Hindlimb muscle (tissue), 1 donor: Measurements from ENCODE around the gene CNN3. TPM values are rescaled to one million over a fixed set of nuclear protein-coding genes. Genes with fewer than 3 reads are reported as not detected.

Experiments
- DNase-seq: peaks from one replicate; pipeline ENCODE4 v3.0.0-alpha.2; 2013
- polyA plus RNA-seq: library from polyadenylated mRNA; unstranded; fragments of 120-200 nt; gene quantifications from one replicate; pipeline ENCODE4 v1.2.1, GENCODE V29; 2013; ENCODE audit not compliant: insufficient read length

The CNN3 gene
- polyA plus RNA-seq: 353 TPM

DNA sequence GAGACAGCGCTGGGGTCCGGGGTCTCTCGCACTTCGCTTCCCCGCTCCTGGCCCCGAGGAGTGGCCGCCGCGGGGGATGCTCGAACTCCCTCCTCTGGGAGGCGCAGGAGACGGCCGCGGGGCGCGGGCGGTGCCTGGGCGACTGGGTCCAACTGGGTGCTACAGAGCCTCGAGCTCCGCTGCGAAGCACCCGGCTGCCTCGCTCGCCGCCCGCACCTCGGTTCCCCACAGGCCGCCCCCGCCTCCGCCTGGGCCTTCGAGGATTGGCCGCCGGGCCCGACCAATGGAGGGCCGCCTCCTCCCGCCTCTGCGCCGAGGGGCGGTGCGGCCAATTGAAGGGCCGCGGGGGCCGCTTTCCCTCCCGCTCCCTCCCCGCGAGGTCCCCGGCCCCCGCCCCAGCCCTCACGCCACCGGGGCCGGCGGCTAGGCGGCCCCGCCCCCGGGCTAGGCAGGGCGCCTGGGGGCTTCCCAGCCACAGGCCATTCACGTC lies at the start of gene CNN3:
CNN3 (minus strand) TSS at position 196 of the 490 bp plus-strand sequence. CDS start 216 bp downstream, outside the sequence.
- DNase-seq: peak; percentile 95

DNA sequence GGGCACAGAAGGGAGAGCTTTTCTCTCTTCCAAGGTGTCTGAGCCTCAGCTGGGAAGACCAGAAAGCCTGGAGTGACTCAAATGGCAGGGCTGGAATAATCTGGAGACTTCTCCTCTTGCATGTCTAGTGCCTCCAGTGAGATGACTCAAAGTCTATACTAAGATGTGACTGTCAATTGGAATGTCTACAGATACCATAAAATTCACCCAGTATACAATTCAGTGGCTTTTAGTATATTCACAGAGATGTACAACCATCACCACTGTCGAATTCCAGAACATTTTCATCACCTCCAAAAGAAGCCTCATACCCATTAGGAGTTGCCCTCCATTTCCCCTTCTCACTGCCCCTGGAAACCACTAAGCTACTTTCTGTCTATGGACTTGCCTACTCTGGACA lies 47.9 kb upstream of the CNN3 start:
- DNase-seq: peak; percentile 34

DNA sequence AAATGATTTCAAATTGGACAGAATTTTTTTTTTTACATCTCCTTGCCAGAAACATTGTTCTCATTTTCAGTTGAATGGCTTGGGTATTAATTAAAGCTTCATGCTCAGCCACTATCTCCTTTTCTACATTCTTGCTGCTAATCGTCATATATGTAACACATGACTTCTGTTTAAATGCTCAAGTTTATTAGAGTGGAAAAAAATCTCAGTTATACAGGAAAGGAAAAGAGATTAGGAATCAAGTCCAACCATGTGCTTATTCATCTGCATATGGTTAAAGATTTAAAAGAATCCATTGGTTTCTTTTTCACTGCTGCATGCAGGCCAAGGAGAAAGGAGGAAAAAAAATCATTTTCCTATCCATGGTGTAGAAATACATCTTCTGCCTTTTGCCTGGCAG lies 47.3 kb upstream of the CNN3 start:
- DNase-seq: peak; percentile 79

DNA sequence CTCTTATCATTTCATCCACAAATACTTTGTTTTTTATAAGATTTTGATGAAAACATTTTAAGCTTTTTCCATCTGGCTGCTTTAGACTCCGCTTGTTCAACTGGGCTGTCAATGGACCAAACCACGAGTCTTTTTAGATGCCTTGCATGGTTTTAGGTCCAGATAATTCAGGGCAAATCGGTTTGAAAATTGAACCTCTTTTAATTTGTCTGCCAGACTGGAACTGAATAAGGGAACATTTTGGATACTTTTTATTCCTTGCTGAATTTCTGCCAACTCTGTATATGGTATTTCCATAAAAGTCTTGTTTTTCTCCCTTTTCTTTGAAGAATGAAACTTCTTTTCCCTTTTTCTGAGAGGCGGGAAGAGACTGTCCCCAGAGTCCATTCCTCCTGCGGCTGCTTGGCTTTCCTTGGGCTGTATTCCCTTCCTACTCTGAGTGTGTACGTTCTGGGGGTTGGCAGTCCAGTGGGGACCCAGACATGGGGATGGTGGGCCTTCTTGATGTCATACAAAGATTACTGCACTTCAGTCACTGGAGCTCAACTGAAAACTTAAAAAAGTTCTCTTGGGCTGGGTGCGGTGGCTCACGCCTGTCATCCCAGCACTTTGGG lies 46.5 kb upstream of the CNN3 start:
- DNase-seq: peak; percentile 69

DNA sequence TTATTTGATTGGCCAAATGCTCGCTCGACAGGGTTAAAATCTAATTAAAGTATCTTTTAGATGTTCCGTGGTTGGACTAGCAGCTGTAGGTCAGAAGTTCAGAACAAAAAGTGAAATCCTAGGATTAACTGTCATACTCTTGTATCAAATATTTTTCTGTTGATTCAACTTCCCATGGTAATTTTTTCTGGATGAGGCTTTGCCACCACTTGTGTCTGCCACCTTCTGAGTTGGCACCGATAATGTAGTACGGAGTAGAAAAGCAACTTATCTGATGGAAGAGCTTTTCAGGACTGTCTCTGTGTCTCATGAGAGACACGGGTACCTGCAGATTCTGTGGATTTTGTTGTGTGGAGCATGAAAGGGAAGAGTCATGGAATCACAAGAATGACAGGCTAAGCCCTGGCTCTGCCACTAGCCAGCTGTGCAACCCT lies 44.6 kb upstream of the CNN3 start:
- DNase-seq: no peak

DNA sequence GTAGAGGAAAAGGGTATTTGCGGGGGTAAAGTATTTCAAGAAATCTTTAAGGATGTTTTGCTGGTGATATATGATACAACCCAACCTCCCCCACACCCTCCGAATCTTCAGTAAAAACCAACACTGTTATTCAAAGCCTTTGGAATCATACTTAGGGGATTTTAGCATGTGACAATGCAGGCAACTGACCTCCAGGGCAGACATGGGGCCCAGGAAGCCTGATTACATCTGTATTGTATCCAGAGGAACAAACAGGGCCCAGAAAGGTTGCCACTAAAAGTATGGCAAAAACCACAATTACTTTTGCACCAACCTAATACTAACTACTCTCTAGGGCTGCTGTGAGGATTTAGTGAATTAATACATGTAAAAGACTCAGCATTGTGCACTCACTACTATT lies 43.9 kb upstream of the CNN3 start:
- no peak for DNase-seq

- DNase-seq: no peak
These were observed 42.2 kb upstream of the CNN3 start for GRCh38 chr1:94969137-94969536.

DNA sequence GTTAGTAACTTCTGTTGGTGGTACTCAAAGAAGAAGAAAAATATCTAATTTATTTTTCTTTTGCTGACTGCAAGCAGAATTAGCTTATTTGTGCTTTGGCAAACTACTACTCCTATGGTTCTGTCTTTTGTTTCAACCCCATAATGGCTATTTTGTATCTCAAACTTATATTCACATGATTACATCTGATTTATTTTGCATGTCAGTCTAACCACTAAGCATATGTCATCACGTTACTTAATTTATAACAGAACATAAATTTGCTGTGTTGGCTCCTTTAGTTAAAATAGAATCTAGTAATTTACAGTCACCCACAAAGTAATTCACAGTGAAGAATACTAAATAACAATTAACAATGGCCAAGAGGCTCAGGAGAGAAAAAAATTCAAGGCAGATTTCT lies 39.1 kb upstream of the CNN3 start:
- DNase-seq: no peak

- DNase-seq: no peak
These were observed 37.0 kb upstream of the CNN3 start for GRCh38 chr1:94963864-94964263.

DNA sequence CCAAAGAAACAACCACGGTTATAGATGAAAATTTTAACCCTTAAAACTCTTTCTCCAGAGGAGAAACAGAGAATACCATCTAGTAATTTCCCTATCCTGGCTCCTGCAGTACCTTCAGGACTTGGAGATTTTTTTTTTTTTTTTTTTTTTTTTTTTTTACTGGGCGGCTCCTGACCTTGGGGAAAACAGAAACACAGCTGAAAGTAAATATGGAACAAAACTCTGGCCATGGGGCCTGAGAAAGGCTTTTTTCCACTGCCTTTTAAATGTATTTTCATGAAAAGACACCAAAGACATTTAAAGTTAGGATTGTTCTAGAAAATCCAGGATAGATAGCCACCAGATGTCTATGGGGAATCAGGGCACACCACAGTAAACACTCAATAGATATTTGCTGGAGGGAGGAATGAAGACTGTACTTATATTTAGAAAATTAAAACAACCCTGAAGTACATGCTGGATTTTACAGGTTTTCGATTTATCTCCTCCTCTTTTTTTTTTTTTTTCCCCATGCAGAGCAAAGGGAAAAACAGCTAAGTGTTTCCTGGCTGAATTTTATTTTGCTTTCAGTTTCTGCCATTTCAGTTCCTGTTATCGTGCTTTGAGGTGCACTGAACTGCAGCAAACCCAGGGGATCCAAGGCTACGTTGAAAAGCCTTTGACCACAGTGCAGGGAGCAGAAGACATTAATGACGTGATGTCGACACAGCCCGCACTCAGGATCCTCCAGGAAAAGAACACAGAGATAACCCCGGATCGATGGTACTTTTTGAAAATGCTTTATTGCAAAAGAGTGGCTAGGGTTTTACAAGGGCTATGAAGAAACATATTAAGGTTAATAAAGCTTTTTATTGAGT lies 35.7 kb upstream of the CNN3 start:
- peak; percentile 67 for DNase-seq

GRCh38 chr1:94961988-94962387 lies 35.1 kb upstream of the CNN3 start:
- no peak for DNase-seq

DNA sequence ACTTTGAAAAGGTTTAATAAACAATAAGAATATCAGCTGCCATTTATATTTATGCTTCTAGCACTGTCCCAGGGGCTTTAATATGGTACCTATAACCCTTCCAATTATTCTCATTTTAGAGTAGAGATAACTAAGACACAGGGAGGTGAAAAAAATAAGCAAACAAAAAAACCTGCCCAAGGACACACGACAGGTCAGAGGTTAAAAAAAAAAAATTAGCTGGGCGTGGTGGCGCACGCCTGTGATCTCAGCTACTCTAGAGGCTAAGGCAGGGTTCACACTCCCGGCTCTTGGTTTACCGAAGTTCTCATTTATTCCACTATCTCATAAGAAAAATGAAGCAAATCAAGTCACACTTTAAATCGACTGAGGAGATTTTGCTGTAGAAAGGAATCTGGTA lies 34.7 kb upstream of the CNN3 start:
- no peak for DNase-seq

DNA sequence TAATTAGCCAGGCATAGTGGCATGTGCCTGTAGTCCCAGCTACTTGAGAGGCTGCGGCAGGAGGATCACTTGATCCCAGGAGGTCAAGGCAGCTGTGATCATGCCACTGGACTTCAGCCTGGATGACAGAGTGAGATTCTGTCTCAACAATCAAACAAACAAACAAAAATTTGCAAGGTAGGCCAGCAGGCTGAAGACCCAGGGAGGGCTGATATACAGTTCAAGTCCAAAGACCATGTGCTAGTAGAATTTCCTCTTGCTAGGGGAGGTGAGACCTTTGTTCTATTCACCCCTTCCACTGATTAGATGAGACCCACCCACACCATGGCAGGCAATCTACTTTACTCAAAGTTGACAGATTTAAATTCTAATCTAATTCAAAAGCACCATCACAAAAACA lies 31.2 kb upstream of the CNN3 start:
- no peak for DNase-seq

GRCh38 chr1:94955767-94956632 lies 29.1 kb upstream of the CNN3 start:
- peak; percentile 36 for DNase-seq

DNA sequence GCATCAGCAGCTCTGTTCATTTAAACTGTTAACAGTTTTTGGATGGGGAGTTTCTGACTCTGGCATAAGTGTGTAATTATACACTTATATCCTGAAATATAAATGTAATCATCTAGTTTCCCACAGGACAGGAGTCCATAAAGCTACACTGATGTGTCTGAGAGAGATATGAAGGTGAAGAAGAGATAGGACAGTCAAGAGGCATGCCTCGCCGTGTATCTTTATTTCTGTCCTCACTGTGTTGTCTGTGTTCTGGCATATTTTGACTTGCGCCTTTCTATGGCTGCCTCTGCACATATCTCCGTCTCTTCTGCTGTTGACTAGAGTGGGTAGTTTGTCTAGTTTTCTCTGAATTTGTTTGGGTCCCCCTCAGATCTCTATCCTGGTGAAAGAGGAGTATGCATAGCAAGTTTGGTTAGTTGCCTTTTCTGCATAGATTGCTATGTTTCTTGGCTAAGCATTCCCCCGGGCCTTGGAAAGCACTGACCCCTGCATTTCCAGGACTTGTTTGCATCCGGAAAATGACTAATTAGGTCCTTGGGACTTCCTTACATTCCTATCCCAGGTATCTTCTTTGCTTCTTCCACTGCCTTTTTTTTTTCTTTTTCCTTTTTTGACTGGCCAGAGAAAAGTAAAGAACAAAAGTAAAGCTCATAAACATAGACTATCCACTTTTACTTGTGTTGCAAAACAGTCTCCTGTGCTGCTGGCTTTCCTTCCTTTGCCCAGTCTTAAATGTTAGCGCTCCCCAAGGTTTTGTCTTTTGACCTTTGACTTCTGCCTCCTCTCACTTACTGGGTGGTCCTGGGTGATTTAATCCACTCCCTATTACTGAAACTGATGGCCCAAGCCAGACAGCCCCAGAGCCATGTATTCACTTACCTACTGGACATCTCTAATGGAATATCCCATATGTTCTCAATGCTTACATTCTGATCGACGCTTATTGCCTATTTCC lies 27.6 kb upstream of the CNN3 start:
- DNase-seq: no peak

GRCh38 chr1:94953746-94954145 lies 26.8 kb upstream of the CNN3 start:
- DNase-seq: no peak

- no peak for DNase-seq
These were observed 26.2 kb upstream of the CNN3 start for GRCh38 chr1:94953107-94953506.

DNA sequence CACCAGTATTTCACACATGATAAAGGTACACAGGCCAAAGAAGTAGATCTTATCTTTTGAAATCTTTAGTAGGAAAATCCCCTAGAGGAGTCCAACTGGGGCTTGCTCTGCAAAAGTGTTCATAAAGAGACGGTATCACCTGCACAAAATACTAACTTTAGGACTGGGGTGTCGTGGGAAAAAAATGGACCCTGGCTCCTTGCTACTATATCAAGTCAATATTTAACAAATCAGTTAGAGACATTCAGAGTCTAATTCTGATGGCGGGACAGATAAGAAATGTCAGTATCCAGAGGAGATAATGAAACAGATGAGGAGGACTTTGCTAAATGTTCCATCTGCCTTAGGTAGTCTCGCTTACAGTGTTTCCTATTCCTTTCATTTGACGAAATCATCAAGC lies 25.6 kb upstream of the CNN3 start:
- no peak for DNase-seq

- DNase-seq: no peak
These were observed 24.7 kb upstream of the CNN3 start for GRCh38 chr1:94951509-94952208.

DNA sequence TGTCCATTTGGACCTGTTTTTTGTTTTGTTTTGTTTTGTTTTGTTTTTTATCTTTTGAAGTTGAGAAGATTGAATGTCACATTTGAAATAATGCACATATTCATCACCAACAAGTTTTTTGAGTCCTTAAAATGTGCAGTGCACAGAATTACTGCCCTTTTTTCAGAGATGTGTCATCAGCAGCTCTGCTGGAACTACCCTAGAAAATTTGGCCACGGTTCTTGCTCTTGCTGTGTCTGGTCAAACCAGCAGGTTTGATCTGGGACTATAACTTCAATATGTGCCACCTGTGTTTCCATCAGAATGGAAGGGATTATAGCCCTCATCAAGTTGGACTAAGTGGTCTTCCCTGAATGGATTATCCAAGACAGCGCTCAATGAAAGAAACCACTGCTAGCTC lies 24.1 kb upstream of the CNN3 start:
- no peak for DNase-seq
